ENCODE results near the gene CHAF1A. TPM values are rescaled to one million over a fixed set of nuclear protein-coding genes. Genes with fewer than 3 reads are reported as not detected.

CHAF1A gene
- polyA plus RNA-seq, 4 donors: 19.0 to 25.5 (median 22.8) TPM

DNA sequence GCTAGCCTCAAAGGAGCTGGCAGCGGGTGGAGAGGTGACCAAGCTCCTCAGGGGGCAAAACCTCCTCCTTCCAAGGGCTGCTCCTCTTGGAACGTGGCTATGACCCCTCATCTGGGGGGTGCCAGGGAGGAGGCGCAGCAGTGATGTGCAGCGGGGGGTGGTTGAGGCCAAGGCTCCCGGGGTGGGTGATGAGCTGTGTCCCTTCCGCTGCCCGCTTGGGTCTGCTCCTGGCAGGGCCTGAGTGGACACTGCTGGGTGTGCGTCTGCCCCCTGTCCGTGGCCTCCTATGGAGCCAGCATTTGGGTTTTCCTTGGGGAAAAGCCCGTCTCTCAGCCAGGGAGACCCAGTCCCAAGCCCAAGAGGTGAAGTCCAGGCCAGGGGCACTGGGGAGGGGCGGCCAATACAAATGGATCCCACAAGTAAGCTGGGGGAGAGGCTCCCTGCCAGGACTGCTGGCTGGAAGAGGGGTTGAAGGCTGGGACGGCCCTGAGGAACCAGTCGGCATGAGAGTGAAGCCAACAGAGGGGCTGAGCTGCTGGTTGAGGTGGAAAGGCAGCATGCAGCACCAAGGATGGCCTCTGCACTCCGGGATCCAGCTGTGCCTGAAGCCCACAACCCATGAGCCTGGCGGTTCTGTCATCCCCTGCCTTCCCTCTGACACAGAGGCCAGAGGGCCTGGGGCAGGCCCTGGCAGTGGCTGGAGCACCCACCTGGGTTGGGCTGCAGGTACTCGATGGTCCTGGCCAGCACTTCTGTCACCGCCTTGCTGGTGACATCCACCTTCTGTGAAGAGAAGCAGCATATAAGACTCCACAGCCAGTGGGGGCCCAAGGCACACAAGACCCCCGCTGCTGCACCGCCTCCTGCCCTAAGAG lies 36.4 kb upstream of the CHAF1A start:
- no peak for DNase-seq (ENCODE audit: low read depth in 4 of 4, low spot score in 3 of 4)

DNA sequence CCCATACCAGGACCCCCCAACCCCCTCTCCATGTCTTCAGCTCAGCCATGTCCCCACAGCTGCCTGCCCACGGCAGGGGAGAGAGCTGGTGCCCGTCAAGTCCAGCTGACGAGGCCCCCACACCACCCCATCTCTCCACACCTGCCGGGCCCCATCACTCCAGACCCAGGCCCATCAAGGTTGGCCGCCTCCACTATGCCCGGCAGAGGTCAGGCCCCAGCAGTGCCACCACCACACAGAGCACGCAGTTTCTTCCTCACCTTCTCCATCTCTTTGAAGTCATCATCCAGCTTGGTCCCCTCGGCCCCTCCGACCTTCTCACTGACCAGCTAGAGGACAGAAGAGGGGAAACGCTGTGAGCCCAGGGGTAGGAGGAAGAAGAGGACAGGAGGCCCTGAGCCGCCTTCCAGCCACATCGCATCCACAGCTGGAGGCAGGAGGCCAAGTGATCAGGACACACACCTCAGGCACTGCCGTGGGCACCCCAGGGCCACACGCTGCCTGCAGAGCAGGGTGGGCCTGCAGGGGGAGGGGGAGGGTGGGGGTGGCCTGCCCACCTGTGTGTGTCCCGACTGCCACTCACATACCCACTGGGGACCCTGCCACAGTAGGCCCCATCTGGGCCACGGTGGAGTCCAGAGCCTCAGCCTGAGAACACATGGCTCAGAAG lies 35.6 kb upstream of the CHAF1A start:
- DNase-seq (ENCODE audit: low read depth in 4 of 4, low spot score in 3 of 4): no peak

DNA sequence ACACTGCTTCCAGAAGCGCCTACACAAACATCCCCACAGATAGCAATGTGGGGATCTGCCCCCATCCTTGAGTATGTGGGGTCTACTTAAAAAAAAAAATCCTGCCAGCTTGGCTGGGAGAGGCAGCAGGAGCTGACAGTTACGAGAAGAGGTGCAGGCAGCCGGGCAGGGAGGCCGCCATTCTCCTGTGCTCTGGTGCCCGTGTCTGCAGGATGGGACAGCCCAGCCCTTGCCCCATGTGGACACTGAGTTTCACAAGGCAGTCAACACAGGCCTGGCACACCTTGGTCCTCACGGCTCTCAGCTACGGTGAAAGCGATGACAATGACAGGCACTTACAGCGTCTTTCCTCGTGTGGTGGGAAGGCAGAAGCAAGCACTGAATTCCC lies 35.1 kb upstream of the CHAF1A start:
- DNase-seq (ENCODE audit: low read depth in 4 of 4, low spot score in 3 of 4): no peak

DNA sequence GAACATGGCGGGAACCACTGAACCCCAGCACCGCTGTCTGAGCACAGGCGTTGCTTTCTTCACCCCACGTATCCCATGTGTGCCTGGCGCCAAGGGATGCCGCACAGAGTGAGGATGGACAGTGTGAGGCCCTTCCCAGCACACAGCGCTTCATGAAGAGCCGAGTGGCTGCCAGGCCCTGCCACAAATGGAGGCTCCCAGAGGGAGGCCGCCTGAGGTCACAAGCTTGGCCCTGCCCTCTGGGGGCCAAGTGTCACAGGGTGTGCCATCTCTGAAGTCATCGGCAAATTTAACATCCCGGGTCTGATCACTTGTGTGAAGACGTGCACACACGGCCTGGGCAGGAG lies 34.7 kb upstream of the CHAF1A start:
- no peak for DNase-seq (ENCODE audit: low read depth in 4 of 4, low spot score in 3 of 4)

DNA sequence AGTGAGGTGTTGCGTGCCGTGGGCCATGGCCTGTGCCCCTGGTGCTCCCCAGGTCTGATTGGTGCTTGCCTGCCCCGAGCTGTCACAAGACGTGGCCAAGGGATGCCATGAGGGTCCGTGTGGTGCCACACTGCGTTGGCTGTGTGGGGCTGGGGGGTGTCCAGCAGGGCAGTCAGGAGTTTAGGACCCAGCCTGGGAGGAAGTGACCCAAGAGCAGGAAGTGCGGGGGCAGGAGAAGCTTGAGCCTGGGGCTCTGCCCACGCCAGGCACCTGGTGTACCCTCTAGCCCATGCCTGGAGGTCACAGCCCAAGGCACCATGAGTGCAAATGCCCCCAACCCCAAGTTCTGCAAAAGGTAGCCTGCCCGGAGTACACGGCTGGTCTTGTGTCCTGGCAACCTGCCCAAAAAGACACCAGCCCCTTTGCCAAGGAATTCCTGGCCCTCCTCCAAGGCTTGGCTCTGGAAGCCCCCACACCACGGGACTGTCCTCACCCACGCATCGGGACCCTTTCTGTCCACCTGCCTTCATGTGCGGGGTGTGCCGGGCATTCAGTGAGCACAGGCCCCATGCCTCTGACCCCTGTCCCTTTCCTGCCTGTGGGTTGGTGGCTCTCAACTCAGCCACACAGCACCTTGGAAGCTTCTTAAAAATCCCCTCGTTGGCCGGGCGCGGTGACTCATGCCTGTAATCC lies 34.2 kb upstream of the CHAF1A start:
- DNase-seq (ENCODE audit: low read depth in 4 of 4, low spot score in 3 of 4): no peak

DNA sequence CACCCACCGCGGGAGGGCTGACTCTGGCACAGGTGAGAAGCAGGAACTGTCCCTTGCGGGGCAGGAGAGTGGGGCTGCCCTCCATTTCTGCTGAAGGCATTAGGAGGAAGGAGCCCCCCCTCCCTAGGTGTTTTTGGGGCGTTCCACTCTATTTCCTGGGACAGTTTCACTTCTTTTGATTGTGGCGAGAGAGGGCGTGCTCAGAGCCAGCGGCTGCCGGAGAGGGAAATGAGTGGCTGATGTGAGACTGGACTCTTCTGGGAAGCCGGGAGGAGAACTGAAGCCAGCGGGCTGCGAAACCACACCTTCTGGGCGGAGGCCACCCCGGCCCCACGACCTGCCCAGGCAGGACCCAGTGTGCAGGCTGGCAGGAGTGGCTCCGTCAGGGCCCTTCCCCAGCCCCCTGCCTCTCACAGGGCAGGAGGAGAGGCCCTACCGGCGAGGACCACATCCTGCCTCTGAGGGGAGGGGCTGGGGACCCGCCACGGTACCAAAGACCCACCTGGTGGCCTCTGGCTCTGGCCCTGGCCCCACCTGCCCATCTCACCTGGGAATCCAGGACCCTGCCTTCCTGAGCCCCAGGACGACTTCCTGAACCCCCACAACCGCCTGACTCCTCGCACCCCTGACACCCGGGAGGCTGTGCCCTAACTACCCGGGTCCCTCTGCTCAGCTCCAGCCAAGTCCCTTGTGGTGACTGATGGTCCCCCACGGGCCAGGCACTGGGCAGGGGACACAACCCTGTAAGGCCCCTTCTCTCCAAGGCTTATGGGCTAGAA lies 33.1 kb upstream of the CHAF1A start:
- no peak for DNase-seq (ENCODE audit: low read depth in 4 of 4, low spot score in 3 of 4)

DNA sequence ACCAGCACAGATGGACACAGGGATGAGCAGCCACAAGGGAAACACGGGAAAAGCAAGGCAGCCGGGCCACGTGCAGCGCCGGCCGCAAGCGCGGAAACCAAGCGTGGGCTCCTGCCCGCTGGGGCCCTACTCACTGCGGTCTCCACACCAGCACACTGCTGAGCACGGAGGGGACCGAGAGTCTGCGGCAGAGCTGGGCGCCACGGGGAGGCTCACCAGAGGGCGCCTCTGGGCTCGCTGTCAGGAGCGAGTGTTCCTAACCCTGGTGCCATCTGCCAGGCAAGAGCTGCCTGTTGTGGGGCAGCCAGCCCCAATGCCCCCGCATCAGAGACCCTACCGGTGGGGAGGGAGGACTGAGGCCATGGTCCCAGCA lies 32.6 kb upstream of the CHAF1A start:
- no peak for DNase-seq (ENCODE audit: low read depth in 4 of 4, low spot score in 3 of 4)

DNA sequence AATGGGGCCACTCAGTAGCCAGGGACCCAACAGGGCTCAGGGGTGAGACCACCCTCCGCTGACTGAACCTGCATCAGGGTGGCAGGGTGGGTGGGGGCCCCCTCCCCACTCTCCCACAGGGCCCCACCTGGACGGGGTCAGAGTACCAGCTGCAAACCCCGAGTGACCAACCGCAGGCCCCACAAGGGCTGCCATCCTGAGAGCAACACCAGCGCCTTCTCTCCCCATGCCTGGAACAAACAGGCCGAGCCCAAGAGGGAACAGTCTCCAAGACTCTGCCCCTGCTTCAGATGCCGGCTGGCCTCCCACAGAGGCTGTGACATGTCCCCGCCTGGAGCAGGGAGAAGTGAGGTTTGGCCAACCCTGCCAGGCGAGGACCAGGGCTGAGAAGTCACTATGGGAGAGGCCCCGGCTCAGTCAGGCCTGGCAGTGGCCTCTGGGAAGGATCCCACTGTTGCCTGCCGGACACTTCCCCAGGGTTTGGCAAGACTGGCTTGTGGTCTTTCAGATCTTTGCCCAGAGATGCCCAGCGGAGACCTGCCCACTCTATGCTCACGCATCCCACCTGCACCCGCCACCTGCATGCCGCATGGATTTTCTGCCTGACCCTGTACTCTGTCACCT lies 31.9 kb upstream of the CHAF1A start:
- no peak for DNase-seq (ENCODE audit: low read depth in 4 of 4, low spot score in 3 of 4)

DNA sequence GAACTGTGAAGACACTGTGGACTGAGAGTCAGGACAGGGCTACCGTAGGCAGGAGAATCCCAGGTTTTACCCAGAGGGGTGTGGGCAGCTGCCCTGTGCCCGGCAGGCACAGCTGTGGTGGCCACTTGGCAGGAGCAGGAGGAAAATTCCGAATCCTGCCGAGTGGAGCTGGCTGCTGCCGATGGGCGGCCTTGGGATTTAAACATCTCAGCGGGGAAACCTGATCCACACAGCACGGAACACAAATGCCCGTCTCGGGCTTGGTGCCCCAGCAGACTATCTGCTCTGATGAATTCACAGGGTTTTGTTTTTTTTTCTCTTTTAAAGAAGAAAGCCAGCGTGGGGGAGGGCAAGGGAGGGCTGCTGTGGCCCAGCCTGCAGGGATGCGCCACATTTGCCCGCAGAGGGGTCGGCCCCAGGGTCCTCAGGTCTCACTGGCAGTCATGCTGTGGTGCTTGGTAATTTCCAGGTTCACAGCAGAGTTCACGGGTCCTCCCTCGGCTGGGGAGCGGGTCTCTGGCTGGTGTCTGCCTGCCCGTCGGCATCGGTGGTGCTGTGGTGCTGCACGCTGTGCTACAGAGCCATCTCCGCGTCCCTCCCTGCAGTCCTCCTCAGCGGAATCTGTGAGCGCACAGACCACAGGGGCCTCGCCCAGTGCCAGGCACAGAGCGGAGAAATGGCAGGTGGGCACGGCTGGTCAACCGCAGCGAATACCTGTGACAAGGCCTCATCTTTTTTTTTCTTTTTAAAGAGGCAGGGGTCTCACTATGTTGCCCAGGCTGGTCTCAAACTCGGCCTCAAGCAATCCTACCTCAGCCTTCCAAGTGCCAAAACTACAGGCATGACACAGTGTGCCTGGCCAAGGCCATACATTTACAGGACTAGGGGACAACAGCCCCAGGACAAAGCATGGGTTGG lies 30.9 kb upstream of the CHAF1A start:
- DNase-seq (ENCODE audit: low read depth in 4 of 4, low spot score in 3 of 4): no peak

DNA sequence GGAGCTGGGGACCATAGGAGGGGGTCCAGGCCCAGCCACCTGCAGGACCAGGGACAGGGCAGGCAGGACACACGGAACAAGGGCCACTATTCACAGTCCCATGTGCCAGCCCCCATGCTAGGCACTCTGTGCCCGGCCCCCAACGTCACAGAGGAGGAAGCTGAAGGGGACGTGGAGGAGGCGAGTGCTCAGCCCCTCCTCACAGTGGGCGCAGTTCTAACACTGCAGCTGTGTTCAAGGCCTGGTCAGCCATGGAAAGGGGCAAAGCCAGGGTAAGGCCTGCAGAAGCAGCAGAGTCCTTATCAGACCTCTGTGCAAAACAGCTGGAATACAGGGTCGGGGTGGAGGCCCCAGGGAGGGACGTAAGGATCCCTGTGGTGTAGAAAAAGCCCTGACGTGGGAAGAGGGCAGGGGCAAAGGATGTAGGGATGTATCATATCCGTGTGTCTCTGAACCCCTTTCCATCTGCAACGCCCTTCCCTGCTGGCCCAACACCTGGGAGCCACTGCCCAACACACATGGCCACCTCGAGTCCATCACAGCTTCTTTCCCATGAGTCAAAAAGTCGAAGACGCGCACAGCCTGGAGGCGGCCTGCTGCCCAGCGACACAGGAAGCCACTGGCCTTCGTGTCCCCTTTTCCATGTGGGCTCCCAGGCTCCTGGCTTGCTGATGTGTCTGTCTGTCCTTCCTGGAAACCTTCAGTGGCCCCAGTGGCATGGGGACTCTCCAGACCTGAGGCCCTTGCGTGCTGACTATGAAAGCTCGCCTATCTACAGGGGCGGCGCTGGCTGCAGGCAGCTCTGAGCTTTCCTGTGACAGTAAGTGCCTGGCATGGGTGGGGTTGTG lies 30.1 kb upstream of the CHAF1A start:
- no peak for DNase-seq (ENCODE audit: low read depth in 4 of 4, low spot score in 3 of 4)

DNA sequence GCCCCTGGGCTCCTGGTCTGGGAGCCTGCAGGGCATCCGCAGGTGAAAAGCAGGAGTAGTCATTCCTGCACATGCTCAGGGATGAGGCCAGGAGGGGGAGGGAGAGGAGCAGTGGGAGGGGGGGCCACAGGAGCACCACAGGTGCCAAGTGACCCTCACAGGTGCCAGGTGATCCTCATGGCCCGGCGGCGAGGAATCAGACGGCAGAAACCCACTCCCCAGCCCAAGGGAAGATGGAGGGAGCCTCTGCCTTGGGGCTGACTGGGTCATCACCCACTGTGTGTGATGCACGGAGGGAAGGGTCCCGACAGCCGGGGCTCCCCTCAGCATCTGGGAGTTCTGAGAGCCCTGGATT lies 29.4 kb upstream of the CHAF1A start:
- no peak for DNase-seq (ENCODE audit: low read depth in 4 of 4, low spot score in 3 of 4)

DNA sequence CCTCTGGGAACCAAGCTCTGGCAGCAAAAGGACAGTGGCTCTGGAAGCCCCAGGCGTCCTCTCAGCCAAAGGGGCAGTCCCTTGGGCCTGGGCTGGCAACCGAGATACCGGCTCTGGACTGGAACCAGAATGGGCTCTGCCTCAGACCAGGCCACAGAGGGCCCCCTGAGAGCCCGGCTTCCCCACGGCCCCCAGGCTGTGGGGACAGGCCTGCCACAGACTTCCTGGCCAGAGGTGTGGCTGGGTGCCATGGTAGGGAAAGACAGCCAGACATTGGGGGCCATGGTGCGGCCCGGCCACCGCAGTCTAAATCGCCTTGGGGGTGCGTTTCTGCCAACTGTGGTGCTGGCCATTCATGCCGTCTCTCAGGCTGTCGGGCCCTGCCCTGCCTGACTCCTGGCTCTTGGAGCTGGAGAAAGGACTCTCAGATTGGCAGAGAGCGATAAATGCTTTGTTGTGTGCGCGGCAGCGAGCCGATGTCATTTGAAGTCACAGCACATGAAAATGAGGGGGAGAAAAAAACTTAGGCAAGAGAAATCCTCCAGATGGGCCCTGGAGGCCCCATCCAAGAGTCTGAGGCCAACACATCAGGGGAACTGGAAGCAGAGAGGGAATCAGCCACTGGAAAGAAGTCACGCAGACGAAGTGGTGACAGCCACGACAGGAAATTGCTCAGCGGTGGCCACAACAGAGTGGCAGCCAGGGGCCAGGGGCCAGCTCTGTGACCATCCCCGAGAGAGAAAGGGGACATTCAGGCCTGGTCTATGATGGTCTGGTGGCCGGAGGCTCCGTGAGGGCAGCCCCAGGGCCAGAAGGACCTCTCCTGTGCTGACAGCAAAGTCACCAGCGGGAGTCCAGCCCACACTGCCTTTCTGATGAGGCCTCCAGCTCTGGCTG lies 28.6 kb upstream of the CHAF1A start:
- DNase-seq (ENCODE audit: low read depth in 4 of 4, low spot score in 3 of 4): no peak

DNA sequence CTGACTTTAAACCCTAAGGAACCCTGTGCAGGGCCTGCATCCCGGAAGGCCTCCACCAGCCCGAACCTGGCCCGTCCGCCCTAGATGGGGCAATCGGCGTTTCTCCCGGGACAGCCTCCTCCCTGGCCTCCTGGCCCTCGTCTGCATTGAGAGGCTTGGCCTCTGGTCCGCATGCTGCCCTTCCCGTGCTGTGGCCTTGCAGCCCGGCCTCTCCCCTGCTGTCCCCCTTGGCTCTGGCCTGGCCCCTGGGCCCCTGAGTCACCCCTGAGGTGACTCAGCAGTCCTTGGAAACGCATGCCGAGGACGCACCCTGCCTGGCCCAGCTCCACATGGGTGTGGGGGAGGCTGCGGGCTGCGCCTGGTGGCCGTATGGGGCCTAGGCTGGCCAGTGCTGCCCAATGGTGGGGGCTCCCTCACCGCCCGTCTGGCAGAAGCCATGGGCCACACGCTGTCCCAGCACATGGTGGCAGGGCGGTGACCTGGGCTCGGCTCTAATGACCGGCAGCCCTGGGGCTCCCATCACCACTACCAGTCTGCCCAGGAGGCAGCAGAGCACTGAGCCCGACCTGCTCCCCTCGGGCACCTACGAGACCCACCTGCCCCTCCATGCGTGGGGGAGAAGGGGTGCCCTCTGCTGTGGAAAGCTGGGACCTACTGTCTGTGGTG lies 27.8 kb upstream of the CHAF1A start:
- DNase-seq (ENCODE audit: low read depth in 4 of 4, low spot score in 3 of 4): no peak

DNA sequence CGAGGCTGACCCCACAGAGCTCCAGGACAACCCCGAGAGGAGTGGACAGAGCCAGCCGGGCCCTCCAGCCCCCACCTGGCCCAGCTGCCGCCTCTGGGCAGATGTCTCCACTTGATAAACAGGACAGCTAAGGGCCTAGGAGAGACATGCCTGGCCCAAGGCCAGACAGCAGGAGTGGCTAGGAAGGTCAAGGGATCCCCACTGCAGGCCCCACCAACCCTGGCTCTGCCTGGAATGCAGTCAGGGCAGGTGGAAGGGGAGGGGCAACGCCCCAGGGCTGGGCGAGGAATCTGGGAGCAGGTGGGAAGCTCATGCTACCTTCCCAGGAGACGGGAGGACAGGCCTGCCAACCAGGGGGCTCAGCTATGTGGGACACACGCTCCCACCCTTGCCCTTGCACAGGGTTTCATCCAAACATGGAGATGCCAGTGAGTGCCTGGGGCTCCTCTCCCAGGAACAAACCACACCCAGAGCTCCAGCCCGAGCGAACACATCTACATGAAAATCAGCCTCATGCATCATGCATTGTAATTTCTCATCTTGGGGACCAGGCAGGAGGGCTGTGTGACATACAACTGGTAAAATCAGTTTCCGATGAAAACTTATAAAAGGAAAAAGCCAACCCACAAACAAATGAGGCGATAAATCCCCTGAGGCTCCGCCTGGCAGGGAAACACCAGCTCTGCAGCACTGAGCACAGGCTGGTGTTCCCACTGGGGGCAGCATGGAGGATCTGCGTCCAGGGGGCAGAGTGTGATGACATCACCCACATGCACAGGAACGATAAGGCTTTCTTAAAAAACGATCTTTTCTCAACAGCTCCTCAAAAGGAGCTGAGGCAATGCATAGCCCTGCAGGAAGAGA lies 27.0 kb upstream of the CHAF1A start:
- DNase-seq (ENCODE audit: low read depth in 4 of 4, low spot score in 3 of 4): no peak

DNA sequence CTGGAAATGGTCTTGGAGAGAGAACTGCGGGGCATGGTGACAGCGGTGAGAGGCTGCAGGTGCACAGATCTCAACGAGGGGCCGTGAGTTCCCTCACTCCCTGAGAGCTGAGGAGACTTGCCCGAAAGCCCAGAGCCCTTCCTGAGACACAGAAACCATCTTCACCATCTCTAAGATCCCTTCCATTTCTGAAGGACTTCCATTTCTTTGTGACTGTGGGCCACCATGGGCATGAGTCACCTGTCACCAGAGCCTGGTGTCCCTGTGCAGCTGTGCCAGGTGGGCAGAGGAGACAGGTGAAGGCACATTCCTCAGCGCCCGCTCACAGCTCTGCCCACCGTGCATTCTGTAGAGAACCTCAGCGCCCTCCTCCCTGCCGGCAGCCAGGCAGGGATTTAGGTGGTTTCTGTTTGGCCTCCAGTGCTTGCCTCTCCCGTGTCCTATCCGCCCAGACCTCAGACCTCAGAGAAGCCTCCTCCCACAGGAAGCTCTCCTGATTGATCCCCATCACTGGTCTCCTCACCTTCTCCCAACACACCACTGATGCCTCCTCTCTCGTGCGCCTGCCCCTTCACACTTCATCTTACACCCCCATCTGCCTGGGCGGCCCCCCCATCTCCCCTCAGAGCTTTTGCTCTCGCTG lies 26.3 kb upstream of the CHAF1A start:
- DNase-seq (ENCODE audit: low read depth in 4 of 4, low spot score in 3 of 4): no peak

DNA sequence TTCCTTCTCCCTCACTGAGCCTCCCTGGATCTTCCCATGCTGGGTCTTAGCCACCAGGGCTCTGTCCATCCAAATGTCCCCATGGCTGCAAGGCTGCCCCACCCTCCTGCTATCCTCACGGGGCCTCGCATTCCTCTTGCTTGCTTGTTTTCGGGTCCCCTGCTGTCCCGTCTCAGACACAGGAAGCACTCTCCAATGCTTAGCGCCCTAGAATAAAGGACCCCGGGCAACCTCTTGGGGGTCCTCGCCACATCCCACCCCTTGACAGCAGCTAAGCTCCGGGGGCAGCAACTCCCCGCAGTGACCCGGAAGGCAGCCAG lies 25.8 kb upstream of the CHAF1A start:
- no peak for DNase-seq (ENCODE audit: low read depth in 4 of 4, low spot score in 3 of 4)
